Measurements from ENCODE around the gene SMG9.

The SMG9 gene

GRCh38 chr19:43754503-43755255 lies at the start of gene SMG9:
SMG9 (minus strand) TSS chr19:43754962; CDS start chr19:43750741, 4,221 bp downstream.
- peak; percentile 94 to 97 (median 97) for DNase-seq (ENCODE audit: low read depth in 2 of 3, low spot score in 1 of 3)

DNA sequence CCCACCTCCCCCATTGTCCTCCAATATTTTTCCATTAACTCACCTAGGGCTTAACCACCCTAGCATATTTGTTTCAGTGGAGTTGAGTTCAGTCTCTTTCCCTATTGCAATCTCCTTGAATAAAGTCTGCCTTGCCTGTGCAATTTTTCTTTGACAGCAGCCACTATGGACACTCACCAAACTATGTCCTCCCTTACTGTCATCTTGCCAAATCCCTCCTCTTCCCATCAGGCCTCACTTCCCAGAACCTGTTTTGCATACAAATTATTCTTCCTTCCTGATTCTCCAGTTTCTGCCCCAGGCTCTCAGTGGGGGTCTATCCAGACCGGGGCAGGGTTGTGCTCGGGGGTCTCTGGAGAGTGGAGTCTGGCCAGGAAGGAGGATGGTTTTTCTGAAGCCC lies 49.7 kb upstream of the SMG9 start:
- DNase-seq (ENCODE audit: low read depth in 2 of 3, low spot score in 1 of 3), result no peak

- no peak for DNase-seq (ENCODE audit: low read depth in 2 of 3, low spot score in 1 of 3)
These were observed 47.6 kb upstream of the SMG9 start, which contains the start of gene LYPD5 for GRCh38 chr19:43802216-43802951. LYPD5 (minus strand) TSS chr19:43802447; CDS start chr19:43802380, 67 bp downstream.

- no peak for DNase-seq (ENCODE audit: low read depth in 2 of 3, low spot score in 1 of 3)
These were observed 44.9 kb upstream of the SMG9 start for GRCh38 chr19:43799502-43800142.

DNA sequence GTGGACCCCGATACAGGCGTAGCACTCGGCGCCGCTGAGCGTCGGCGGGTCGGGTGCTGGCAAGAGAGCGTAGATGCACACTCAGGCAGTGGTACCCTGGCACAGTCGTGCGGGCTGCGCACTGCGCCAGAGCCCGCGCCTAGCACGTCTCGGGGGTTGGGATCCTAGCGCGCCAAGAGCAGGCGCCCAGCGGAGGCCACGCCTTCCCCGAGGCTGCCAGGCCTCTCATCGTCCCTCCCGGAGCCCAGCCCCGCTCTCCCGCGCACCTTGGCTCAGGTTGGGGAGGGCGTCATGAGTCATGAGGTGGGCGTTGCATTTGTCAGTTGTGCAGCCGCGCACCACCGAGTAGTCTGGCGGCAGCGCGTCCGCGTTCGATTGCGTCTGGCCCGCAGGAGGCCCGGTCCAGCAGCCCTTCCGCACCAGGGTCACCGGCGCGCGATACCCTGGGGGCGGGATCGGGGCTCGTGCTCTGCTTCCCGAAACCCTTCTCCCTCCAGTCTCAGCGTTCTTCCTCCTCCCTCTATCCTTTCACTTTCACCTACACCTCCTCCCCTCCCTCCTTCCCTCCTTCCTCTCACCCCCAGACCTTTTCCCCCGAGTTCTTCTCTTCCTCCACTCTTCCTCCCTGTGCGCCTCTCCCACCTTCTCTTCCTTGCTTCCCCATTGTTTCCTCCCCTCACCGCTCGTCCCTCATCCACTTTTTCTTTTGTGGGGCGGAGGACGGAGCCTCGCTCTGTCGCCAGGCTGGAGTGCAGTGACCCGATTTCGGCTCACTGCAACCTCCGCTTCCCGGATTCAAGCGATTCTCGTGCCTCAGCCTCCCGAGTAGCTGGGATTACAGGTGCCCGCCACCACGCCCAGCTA lies 44.0 kb upstream of the SMG9 start:
- DNase-seq (ENCODE audit: low read depth in 2 of 3, low spot score in 1 of 3), result peak in 1 of 3 donors; percentile 42

DNA sequence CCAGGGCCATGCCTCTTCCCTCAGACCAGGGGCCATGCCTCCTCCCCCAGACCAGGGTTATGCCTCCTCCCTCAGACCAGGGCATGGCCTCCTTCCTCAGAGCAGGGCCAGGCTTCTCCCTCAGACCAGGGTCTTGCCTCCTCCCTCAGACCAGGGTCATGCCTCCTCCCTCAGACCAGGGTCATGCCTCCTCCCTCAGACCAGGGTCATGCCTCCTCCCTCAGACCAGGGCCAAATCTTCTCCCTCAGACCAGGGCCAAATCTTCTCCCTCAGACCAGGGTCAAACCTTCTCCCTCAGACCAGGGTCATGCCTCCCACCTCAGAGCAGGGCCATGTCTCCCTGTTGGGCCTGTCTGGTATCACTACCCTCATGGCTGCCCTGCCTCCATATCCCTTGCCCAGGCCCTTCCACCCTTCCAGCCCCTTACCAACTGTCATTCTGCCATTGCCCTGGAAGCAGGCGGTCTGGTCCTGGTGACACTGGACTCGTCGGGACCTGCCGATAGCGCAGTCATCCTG lies 43.3 kb upstream of the SMG9 start:
- DNase-seq (ENCODE audit: low read depth in 2 of 3, low spot score in 1 of 3), result no peak

GRCh38 chr19:43797556-43797955 lies 42.8 kb upstream of the SMG9 start:
- DNase-seq (ENCODE audit: low read depth in 2 of 3, low spot score in 1 of 3), result no peak

- no peak for DNase-seq (ENCODE audit: low read depth in 2 of 3, low spot score in 1 of 3)
These were observed 42.4 kb upstream of the SMG9 start for GRCh38 chr19:43797118-43797517.

DNA sequence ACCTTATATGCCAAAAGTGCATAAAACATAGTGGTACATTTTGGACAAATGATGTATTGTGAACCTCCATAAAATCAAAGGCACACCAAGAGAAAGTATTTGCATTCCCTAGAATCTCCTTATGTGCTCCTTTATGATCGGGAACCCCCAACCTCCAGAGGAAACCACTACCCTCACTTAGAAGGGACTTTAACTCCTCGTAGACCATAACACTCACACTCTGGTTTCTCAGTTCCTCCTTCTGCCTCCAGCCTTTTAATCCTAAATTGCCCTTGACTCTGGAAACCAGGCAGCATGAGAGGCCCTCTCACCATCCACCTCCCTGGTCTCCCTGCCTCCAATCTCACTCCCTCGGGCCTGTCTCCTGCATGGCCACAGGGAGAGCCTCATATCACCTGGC lies 35.8 kb upstream of the SMG9 start:
- DNase-seq (ENCODE audit: low read depth in 2 of 3, low spot score in 1 of 3), result no peak

- DNase-seq (ENCODE audit: low read depth in 2 of 3, low spot score in 1 of 3), result no peak
These were observed 34.3 kb upstream of the SMG9 start for GRCh38 chr19:43789029-43789428.

DNA sequence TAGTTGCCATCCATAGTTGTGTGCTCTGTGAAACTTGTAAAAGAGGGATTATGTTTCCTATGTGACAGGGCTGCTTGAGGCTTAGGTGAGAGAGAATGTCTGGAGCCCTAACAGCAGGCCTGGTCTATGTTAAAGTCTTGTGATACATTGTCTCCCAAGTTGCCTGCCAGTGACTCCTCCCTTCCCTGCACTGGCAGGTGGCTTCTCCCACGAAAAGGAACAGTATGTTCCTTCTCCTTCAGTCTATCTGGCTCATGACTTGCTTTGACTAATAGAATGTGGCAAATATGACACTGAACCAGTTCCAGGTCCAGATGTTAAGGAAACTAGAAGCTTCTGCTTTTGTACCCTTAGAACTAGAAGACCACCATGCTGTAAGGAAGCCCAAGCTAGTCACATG lies 31.9 kb upstream of the SMG9 start:
- DNase-seq (ENCODE audit: low read depth in 2 of 3, low spot score in 1 of 3), result no peak

- DNase-seq (ENCODE audit: low read depth in 2 of 3, low spot score in 1 of 3), result no peak
These were observed 30.4 kb upstream of the SMG9 start for GRCh38 chr19:43784981-43785808.

GRCh38 chr19:43784241-43784980 lies 29.6 kb upstream of the SMG9 start:
- peak in 2 of 3 donors; percentile 43 to 62 for DNase-seq (ENCODE audit: low read depth in 2 of 3, low spot score in 1 of 3)

GRCh38 chr19:43783636-43784035 lies 28.9 kb upstream of the SMG9 start:
- no peak for DNase-seq (ENCODE audit: low read depth in 2 of 3, low spot score in 1 of 3)

DNA sequence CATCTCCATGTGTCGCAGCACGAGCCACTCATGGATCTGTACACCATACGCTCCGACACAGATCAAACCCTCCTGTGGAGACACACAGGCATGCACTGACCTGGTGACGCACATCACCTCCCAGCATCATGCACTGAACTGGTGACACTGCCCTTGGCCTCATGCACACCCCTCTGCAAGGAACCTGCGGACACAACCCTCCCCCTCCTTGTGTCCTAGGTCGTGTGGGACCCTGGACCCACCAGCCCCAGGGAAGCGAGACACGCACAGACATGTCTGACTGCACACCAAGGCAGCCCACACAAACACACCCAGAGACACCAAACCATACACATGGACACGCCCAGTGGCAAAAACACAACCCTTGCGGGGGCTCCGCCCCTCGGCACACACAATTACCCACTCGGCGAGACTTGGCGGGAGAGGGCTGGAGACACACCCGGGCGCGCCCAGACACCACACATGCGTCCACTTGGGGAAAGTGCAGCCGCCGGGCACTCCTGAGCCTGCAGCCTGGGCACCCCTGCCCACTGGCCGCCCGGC lies 28.0 kb upstream of the SMG9 start:
- DNase-seq (ENCODE audit: low read depth in 2 of 3, low spot score in 1 of 3), result no peak

DNA sequence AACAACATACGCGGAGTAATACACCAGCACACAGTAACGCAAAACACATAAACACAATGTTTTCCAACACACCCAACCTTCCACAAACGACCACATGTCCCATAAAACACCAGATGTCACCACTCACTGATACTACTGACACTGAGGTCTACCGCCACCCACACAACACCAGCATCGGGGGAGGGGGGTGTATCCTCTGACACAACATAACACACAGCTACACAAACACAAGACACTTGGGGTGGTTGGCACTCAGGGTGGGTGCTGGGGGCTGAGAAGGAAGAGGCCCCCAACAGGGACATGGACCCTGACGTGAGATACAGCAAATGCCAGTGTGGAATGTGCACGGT lies 27.5 kb upstream of the SMG9 start:
- DNase-seq (ENCODE audit: low read depth in 2 of 3, low spot score in 1 of 3), result no peak

DNA sequence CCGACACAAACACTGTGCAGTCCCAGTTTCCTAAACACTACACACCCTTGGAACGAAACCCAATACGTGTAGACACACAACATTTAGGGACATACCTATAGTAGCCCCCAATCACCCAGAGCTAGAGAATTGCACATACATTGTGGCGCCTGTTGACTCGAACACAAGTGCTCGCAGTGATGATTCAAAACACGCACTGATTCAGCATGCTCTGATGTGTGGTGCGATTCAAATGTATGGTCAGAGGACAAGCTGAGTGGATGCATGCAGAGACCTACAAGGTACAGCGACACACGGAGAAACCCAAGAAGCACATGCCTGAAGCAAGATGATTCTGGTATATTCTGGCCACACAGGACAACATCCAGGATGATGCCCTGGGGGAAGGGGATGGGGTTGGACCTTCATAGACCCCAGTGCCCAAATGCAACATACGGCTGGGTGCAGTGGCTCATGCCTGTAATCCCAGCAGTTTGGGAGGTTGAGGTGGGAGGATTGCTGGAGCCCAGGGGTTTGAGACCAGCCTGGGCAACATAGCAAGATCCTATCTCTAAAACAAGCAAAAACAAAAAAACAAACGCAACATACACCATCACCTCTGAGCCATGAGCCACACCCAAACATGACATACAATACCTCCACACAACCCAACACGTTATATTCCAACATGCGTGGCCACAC lies 27.0 kb upstream of the SMG9 start:
- no peak for DNase-seq (ENCODE audit: low read depth in 2 of 3, low spot score in 1 of 3)

DNA sequence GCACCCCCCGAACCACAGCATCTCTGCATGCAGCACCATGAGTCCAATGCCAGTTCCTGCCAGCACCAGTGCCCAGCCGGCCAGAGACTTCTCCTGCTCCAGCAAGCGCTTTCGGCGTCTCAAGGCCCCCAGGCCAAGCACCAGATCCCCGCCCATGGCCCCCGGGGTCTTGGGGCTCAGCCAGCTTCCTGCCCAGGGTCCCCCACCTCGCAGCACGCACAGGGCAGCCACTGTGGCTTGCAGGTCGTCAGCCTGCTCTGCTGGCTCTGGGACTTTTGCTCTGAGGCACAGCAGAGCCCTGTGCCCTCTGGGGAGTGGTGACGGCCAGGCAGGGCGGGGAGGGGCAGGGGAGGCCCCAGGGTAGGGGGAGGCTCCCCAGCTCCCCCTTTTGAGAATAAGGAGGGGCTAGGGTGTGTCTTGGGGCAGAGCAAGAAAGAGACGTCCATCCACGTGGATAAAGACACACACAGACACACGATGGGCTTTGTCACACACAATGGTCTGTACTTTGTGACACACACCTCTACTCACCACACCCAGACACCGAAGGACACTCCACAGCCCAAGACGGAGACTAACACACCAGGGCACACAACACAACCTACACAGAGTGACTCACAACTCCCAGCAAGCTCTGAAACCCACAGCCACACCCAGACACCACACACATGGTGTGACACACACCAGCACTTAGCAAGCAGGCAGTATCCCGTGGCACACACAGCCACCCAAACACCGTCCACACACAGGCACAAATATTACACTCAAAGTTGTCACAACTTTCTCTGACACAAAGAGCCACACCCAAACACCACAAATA lies 26.2 kb upstream of the SMG9 start, which contains the start of gene KCNN4:
Gene KCNN4 (minus strand): TSS at position 268 of the 820 bp plus-strand sequence. CDS start 112 bp downstream, at position 156.
- peak; percentile 70 to 76 (median 71) for DNase-seq (ENCODE audit: low read depth in 2 of 3, low spot score in 1 of 3)
